Kidney capillary endothelial cell (primary cell): ENCODE results near the gene KCNIP4.

Source experiments
- DNase-seq: peaks from one replicate; pipeline ENCODE4 v3.0.0-alpha.2; 2018; ENCODE audit warnings: low spot score

Gene KCNIP4

GRCh38 chr4:21763855-21764254 lies 184.7 kb downstream of the KCNIP4 start:
- no peak for DNase-seq

GRCh38 chr4:21757248-21757647 lies 191.3 kb downstream of the KCNIP4 start:
- no peak for DNase-seq

DNA sequence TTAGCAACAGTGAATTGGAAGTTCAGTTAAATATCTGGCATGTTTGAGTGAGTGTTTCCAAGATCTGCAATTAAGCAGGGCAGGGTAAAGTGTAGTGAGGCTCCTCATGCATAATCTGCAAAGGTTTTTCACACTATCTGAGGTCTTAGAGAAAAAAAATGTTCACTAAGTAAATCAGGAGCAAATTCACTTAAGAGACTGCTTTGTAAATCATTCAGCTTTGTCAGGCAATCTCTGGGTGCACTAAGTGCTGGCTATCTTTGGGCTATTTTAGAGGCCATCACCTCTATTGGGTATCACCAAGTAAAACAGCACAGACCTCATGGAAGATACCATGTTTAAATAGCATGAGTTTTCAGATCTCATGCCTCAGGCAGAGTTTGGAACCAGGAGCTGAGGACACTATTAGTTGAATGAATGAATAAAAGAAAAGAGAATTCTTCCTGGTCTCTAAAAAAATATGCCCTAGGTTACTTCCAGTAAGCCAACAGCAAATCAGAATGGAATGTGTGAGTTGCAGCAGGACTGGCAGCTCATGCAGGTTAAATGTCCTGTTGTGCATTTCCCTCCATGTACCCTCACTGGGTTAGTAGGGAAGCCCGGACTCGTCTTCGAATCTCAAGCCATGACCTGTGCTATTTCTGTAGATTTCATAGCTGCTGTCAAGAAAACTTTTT lies 195.3 kb downstream of the KCNIP4 start:
- no peak for DNase-seq

GRCh38 chr4:21752616-21753015 lies 196.0 kb downstream of the KCNIP4 start:
- no peak for DNase-seq

GRCh38 chr4:21749924-21750323 lies 198.6 kb downstream of the KCNIP4 start:
- no peak for DNase-seq

- no peak for DNase-seq
Measured at GRCh38 chr4:21749412-21749811, 199.2 kb downstream of the KCNIP4 start.

GRCh38 chr4:21744046-21744445 lies 204.5 kb downstream of the KCNIP4 start:
- no peak for DNase-seq

GRCh38 chr4:21742326-21742725 lies 206.2 kb downstream of the KCNIP4 start:
- no peak for DNase-seq

- no peak for DNase-seq
Measured at GRCh38 chr4:21738821-21739220, 209.8 kb downstream of the KCNIP4 start.

GRCh38 chr4:21735866-21736265 lies 212.7 kb downstream of the KCNIP4 start:
- no peak for DNase-seq

DNA sequence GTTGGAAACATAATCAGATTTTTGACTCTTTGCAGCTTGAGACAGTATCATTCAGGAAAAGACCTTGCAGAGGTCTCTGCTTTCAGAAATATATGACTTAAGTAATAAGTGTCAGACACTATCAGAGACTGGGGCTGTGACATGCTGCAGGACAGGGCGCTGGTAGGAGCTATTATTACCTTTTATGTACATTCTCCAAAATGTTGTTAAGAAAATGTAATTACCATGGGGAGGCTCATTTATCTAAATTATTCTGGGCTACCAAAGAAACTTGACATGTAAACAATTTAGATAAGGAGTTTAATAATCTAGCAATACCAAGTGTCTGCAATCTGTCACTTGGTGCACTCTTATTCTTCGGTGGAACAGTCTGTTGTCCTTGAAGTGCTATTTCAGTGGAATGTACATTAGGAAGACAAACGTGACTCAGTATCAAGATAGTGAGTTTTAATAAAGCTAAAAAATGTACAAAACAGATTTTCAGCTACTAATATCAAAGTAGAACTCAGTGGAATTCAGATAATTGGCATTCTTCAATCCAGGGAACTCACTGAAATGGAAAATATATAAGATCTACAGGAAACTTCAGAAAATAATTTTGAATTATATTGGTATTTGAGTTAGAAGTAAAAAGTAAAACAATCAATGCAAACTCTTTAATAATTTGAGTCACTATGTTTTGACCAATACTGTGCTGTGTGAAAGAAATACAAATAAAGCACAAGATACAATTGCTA lies 214.5 kb downstream of the KCNIP4 start:
- DNase-seq, result no peak

DNA sequence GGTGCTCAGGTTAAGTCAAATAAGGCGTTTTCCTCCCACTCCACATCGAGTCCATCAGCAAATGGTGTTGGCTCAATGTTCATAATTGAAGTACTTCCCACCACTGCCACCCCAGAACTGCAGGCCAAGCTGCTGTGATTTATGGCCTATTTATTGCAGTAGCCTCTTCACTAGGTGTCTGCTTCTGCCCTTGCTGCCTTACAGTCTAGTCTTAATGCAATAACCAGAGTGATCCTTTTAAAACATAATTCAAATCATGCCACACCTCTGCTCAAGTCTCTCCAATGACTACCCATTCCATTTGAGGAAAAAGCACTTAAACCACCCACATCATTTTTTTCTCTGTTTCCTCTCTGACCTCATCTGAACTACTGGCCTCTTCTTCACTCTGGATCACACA lies 220.3 kb downstream of the KCNIP4 start:
- no peak for DNase-seq

DNA sequence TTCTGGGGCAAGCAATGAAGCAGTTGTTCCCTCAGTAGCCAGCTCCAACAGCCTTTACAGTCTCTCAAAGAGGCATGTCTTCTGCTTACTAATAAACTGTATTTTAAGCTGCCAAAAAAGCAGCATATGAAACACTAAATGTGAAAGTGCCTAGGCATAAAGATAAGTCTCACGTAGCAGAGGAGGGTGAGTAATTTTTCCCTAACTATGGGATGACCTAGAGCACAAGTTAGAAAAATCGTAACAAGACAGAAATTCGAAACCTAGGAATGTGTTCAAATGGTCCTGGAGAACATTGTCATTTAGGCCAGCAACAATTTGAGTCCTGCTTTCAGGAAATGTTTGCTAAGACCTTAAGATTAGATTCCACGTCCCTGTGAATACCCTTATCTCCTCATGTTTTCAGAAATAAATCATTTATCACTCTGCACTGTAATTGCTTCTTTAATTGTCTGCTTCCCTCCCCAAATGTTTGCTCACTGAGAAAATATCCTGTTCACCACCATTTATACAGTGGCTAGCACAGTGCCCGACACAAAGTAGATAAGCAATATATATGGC lies 222.2 kb downstream of the KCNIP4 start:
- DNase-seq, result no peak

DNA sequence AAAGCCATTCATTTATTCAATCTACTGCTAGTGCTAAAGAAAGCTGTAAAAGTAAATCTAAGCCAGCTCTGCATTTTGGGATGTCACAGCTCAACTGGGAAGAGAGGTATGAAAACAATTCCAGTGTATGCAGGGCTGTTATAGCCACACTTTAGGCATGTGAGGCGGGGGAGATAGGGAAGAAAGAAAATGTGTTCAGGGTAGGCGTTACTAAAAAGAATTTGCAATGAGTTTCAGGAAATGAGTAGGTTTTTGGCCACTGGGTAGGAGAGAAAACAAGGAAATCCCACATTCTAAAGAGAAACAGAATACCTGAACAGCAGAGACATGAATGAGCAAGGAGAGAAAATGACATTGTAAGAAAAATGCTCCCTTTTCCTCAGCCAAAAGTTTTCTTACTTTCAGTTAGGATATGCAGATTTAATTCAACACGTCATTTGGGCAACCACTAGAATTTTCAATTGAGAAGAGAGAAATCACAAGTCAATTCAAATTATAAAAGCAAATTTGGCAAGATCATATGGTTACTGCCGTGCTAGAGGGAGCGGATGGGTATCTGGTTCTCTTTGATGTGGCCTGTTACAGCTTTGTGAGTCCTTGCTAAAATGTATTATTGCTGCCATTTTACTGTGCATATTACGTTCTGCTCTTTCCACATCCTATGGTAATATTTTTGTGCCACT lies 226.3 kb downstream of the KCNIP4 start:
- no peak for DNase-seq

DNA sequence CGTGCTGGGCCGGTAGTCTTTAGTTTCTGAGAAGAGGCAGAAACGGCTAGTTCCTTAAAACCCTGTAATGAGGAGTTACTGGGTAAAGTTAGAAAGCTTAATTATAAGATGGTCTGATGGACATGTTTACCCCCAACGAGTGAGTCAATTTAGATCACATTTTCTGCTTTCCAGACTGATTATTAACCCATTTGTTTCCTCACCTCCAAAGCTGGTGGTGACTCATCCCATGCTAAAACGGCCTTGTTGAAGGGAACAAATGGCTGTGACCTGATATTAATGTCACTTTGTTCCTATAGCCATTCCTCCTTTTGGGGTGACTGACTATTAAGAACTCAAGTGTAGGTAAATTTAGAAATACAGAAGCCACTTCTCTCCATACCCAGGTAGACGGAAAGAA lies 232.0 kb downstream of the KCNIP4 start:
- no peak for DNase-seq

DNA sequence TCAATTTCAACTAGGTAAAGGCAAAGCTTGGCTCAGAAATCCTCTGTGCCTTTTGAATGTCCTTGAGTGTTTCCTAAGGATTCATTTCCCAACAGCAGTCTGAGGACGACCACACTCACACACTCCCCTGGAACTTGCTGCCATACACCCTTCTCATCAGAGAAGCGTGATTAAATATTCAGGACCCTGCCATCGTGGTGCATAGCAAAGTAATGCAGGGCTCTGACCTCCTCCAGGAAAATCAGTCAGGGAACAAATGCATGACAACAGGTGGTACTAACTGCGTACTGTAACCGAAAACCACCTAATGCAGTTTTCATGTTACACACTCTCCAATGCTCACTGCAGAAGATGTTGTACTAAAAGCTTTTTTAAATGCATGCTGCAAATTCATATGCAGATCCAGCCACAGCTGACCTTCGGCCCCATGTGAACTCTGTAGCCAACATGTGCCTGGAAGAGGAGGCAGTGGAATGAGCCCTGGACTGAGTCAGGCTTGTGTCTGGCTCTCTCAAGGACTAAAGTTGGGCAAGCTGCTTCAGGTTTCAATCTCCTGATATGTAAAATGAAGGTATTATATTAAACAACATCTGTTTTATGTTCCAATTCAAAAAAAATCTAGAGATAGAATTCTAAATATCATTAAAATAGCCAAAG lies 238.3 kb downstream of the KCNIP4 start:
- no peak for DNase-seq

DNA sequence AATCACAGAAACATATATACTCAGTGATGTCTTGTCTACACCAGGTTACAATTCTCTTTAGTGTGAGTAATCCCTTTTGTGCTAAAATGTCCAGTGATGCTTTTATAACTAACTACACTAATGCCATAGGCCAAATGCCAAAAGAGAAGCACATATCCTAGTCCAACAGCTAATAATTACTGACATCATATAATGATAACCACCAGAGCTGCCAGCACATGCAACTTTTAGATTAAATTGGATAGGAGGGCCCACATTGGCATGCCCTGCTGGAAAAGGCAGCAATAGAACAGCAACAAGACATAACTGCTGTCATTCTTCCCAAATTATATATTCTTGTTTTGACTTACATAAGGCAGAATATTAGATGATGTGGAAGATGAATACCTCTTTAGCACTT lies 238.8 kb downstream of the KCNIP4 start:
- no peak for DNase-seq

- no peak for DNase-seq
Measured at GRCh38 chr4:21709031-21709430, 239.5 kb downstream of the KCNIP4 start.

DNA sequence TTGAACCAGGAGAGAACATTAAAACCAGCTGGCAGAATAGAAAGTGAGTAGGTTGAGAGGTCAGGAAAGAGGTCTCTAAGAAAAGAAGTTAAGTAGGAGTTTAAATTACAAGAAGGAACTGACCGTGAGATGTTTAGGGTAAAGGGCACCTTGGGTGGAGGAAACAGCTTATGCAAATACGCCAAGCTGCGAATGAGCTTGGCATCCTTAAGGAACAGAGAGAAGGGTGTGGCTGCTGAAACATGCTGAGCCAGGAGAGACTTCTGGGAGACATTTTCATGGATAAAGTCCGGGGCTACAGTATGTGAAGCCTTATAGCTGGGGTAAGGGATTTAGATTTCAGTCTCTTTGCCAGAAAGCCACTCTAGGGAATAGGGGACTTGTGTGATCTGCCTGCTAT lies 249.1 kb downstream of the KCNIP4 start:
- no peak for DNase-seq

- no peak for DNase-seq
Measured at GRCh38 chr4:21697583-21697982, 251.0 kb downstream of the KCNIP4 start.

DNA sequence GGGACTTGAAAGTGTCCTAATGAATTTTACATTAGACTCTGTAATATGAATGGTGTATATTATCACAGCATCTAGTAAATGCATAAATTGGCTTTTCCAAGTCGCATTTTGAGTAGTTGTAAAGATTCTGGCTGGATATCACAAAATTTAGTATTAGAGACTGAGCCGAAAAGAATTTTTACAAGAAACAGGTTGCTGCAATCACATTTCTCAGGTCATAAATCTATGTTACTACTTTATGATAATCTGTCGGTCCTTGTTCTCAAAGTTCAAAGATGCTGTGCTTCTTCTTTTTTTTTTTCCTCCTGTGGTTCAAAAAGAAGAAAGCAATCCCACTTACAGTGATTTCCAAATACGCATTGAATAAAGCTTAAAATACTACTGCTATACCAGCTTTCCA lies 253.4 kb downstream of the KCNIP4 start:
- DNase-seq, result no peak

DNA sequence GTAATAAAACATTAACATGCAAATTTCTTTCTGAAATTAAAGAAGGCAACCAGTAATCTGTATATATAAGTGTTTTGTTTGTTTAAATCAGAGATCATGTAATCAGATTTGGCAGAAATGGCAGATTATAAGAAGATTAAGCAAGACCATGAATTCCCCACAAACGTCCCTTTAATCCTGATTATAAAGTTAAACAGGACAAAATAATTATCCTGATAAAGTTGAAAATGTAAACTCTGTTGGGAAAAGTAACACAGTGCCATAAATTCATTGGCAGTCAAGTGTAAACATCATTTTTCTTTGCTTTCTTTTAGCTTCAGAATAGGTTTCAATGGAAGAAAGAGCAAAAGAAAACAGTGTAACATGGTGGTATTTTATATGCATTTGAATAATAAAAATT lies 256.3 kb downstream of the KCNIP4 start:
- no peak for DNase-seq
